ENCODE data around the gene TMEM108. TPM values are rescaled to one million over a fixed set of nuclear protein-coding genes. Genes with fewer than 3 reads are reported as not detected.

TMEM108 gene
- total RNA-seq, 1 experiment from 2014 or later = not detected

- Histone ChIP-seq H3K4me3 (replicated peaks in 1 of 2; ENCODE audit: low read depth in 1 of 2, low read length in 2 of 2) (peak overlapping the region in 1 of 2 experiments; percentile 33; a peak in 2 of 4 replicates), H3K4me1 (ENCODE audit: control insufficient read depth in 1 of 2, insufficient read depth in 2 of 2, low read length in 2 of 2) (peaks cover 2 to 7% of the 10 kb centered on the region in 2 experiments; a peak in 1 of 4 replicates), H3K9me2 (ENCODE audit: insufficient read depth) (no peaks in the 10 kb centered on the region), H4K20me1 (ENCODE audit: insufficient read depth) (no peaks in the 10 kb centered on the region), H3K27me3 (ENCODE audit: insufficient read depth, low read length) (peaks cover 54% of the 10 kb centered on the region), H3K9me3 (ENCODE audit: control insufficient read depth in 1 of 2, insufficient read depth in 1 of 2, low read depth in 1 of 2, low read length in 2 of 2) (no peaks in the 10 kb centered on the region), H2AFZ (ENCODE audit: low read depth, low read length, poor library complexity, severe bottlenecking) (peak overlapping the region; percentile 54), H3K9ac (ENCODE audit: low read length) (no peak overlapping the region), H3K36me3 (ENCODE audit: control insufficient read depth in 1 of 2, insufficient read depth in 2 of 2, low read length in 2 of 2) (no peaks in the 10 kb centered on the region), H3K27ac (ENCODE audit: low read depth, low read length) (no peak overlapping the region), H3K4me2 (ENCODE audit: low read length) (peak overlapping the region; percentile 58), H3K79me2 (ENCODE audit: insufficient read depth, low read length) (no peaks in the 10 kb centered on the region)
- ChIA-PET RAD21 (ENCODE audit: low non-redundant PET in 1 of 2, low total read pairs in 2 of 2, uncharacterized antibody in 2 of 2, unreplicated experiment in 2 of 2) (no interaction called here), CTCF (interaction anchor here (1.6 to 1.8 kb wide), 2 partner anchors 11 to 681 kb away, joined by 6 read pairs; no protein-coding TSS in a partner anchor), POLR2A (no interaction called here)
- DNase-seq (ENCODE audit: low read depth, low spot score) = no peak
- ATAC-seq = peak; percentile 66
- no peak for TF ChIP-seq ELF1 (IDR thresholded peaks at IDR 0.05; ENCODE audit: borderline replicate concordance, low read depth)
- TF ChIP-seq ZFX (IDR thresholded peaks at IDR 0.05) = no peak
- TF ChIP-seq SP1 (IDR thresholded peaks at IDR 0.05; ENCODE audit: low read depth) = no peak
- no peak for TF ChIP-seq POLR2AphosphoS5 (IDR thresholded peaks at IDR 0.05; ENCODE audit: low read depth, low read length)
- TF ChIP-seq EGR1 (IDR thresholded peaks at IDR 0.05; ENCODE audit: low read depth) = no peak
- TF ChIP-seq ZNF274 (IDR thresholded peaks at IDR 0.05; ENCODE audit: low read depth, low read length) = no peak
- TF ChIP-seq FOSL1 (IDR thresholded peaks at IDR 0.05; ENCODE audit: low read depth) = no peak
- TF ChIP-seq ZBTB33 (IDR thresholded peaks at IDR 0.05; ENCODE audit: extremely low read depth, insufficient replicate concordance, low read length) = no peak
- TF ChIP-seq, protein P1, sequence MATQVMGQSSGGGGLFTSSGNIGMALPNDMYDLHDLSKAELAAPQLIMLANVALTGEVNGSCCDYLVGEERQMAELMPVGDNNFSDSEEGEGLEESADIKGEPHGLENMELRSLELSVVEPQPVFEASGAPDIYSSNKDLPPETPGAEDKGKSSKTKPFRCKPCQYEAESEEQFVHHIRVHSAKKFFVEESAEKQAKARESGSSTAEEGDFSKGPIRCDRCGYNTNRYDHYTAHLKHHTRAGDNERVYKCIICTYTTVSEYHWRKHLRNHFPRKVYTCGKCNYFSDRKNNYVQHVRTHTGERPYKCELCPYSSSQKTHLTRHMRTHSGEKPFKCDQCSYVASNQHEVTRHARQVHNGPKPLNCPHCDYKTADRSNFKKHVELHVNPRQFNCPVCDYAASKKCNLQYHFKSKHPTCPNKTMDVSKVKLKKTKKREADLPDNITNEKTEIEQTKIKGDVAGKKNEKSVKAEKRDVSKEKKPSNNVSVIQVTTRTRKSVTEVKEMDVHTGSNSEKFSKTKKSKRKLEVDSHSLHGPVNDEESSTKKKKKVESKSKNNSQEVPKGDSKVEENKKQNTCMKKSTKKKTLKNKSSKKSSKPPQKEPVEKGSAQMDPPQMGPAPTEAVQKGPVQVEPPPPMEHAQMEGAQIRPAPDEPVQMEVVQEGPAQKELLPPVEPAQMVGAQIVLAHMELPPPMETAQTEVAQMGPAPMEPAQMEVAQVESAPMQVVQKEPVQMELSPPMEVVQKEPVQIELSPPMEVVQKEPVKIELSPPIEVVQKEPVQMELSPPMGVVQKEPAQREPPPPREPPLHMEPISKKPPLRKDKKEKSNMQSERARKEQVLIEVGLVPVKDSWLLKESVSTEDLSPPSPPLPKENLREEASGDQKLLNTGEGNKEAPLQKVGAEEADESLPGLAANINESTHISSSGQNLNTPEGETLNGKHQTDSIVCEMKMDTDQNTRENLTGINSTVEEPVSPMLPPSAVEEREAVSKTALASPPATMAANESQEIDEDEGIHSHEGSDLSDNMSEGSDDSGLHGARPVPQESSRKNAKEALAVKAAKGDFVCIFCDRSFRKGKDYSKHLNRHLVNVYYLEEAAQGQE (IDR thresholded peaks at IDR 0.05; ENCODE audit: low read depth) = no peak
- no peak for TF ChIP-seq YY1 (IDR thresholded peaks at IDR 0.05; ENCODE audit: extremely low read depth, insufficient replicate concordance, low read depth, low read length)
- no peak for TF ChIP-seq SRF (IDR thresholded peaks at IDR 0.05; ENCODE audit: low read depth)
- no peak for TF ChIP-seq RAD21 (IDR thresholded peaks at IDR 0.05; ENCODE audit: low read depth)
- TF ChIP-seq TCF7L2 (IDR thresholded peaks at IDR 0.05; ENCODE audit: borderline replicate concordance, extremely low read depth, insufficient read depth, insufficient read length) = no peak
- TF ChIP-seq, protein P2, sequence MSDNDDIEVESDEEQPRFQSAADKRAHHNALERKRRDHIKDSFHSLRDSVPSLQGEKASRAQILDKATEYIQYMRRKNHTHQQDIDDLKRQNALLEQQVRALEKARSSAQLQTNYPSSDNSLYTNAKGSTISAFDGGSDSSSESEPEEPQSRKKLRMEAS (IDR thresholded peaks at IDR 0.05) = no peak
- no peak for TF ChIP-seq EZH2 (IDR thresholded peaks at IDR 0.05)
- TF ChIP-seq, protein P3, sequence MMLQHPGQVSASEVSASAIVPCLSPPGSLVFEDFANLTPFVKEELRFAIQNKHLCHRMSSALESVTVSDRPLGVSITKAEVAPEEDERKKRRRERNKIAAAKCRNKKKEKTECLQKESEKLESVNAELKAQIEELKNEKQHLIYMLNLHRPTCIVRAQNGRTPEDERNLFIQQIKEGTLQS (IDR thresholded peaks at IDR 0.05) = no peak
- TF ChIP-seq EZH2phosphoT487 (IDR thresholded peaks at IDR 0.05; ENCODE audit: borderline replicate concordance) = no peak
- TF ChIP-seq CBX3 (IDR thresholded peaks at IDR 0.05; ENCODE audit: low read depth) = no peak
- TF ChIP-seq SIN3A (IDR thresholded peaks at IDR 0.05; ENCODE audit: low read depth) = no peak
- TF ChIP-seq CEBPB (IDR thresholded peaks at IDR 0.05; ENCODE audit: low read depth) = no peak
- no TSS peak for BruUV-seq (replicated peaks)
- intact Hi-C loops (cut with micrococcal nuclease) = no loop called here
These were observed 374.3 kb downstream of the TMEM108 start for GRCh38 chr3:133412183-133413132.
